PFSK-1 (cell line): ENCODE measurements around the gene KIT.

ENCODE experiments used
- FOXP2 ChIP-seq: optimal IDR thresholded peaks from 2 replicates; pipeline ENCODE3; 2011; ENCODE audit warnings: borderline replicate concordance, control low read depth, inconsistent platforms; ENCODE audit not compliant: insufficient read depth; ENCODE audit errors: extremely low read length, extremely low read depth
- POLR2AphosphoS5 ChIP-seq: IDR thresholded peaks from 2 replicates; pipeline ENCODE4 v1.6.1; 2012; ENCODE audit warnings: low read depth, mild to moderate bottlenecking, control low read depth, low read length, moderate library complexity
- REST ChIP-seq, 2 experiments: IDR thresholded peaks; 2 replicates each; pipeline versions ENCODE4 v1.6.1 to v1.8.0; 2011 to 2012; ENCODE audit warnings: low read depth in 2 of 2, low read length in 2 of 2, control low read depth in 1 of 2, inconsistent platforms in 1 of 2, mild to moderate bottlenecking in 1 of 2, moderate library complexity in 1 of 2; ENCODE audit not compliant: insufficient read depth in 1 of 2
- SIN3A ChIP-seq: IDR thresholded peaks from 2 replicates; pipeline ENCODE4 v1.6.1; 2012; ENCODE audit warnings: mild to moderate bottlenecking, low read length, moderate library complexity, borderline replicate concordance; ENCODE audit not compliant: insufficient read depth
- TAF1 ChIP-seq: IDR thresholded peaks from 2 replicates; pipeline ENCODE4 v1.6.1; 2012; ENCODE audit warnings: low read length, control low read depth, borderline replicate concordance; ENCODE audit not compliant: insufficient read depth

KIT gene

DNA sequence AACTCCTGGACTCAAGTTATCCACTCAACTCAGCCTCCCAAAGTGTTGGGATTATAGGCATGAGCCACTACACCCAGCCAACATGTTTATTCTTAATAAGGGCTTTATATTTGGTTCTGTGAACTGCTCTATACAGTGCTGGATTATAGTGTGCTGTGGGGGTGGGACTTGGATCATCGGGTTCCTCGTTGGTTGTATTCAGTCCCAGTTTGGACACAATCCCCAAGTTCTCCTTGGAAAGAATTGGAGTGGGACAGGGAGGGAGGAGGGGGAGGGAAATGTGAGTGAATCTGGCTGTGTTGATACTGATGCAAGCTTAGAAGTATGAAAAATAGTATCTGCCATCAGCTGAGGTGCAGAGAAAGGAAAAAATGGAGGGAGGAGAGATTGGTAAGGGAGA is 121.3 kb downstream of the KIT start:
- TF ChIP-seq SIN3A (no peak), REST (IDR thresholded peaks at IDR 0.05; ENCODE audit: insufficient read depth in 1 of 2, low read depth in 2 of 2, low read length in 2 of 2) (no peak), POLR2AphosphoS5 (no peak), FOXP2 (no peak), TAF1 (no peak)

DNA sequence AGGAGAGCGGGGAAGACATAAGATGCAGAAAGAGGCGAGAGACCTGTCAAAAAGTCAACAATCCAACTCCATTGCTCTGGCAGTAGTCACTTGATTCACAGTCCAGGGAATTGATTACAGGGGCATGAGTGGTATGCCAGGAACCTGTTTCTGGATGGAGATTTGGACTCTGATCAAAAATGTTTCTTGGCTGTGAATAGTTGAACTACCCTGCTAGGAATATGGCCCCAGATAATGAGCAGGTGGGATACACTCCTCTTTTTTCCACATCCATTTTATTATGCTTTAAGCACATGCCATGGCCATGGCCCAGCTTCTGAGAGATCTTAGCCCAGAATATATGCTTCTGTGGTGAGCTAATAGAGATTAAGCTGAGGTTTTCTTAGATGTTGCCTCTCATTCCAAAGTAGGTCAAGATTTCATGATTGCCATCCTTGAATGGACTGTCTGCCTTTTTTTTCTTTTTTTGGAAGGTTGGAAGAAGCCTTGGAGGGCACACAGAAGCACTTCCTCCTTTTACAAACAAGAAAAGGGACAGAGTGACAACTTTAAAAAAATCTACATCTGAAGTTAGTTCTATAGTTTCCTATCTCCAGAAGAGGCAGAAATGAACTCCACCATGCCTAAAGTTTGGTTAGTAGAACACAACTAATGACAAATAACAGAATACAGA is 121.9 kb downstream of the KIT start:
- TF ChIP-seq FOXP2: no peak
- TF ChIP-seq REST (IDR thresholded peaks at IDR 0.05; ENCODE audit: insufficient read depth in 1 of 2, low read depth in 2 of 2, low read length in 2 of 2): no peak
- no peak for TF ChIP-seq POLR2AphosphoS5
- TF ChIP-seq TAF1: no peak
- TF ChIP-seq SIN3A: no peak

DNA sequence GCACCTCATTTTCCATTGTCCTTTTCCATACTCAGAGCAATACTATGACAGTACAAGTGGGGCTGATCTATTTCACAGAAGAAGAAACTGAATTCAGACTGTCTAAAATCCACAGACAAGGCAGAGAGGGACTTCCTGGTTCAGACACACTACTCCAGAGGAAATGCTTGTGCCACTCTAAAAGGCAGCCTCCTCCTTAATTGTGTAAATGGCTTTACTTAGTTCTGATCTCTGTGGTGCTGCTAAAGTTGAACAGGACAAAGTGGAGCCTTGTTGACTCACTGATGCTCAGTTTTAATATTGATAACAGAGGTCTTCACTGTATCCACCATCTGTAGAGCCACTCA is 122.4 kb downstream of the KIT start:
- TF ChIP-seq REST (IDR thresholded peaks at IDR 0.05; ENCODE audit: insufficient read depth in 1 of 2, low read depth in 2 of 2, low read length in 2 of 2) (no peak), SIN3A (no peak), FOXP2 (no peak), TAF1 (no peak), POLR2AphosphoS5 (no peak)

DNA sequence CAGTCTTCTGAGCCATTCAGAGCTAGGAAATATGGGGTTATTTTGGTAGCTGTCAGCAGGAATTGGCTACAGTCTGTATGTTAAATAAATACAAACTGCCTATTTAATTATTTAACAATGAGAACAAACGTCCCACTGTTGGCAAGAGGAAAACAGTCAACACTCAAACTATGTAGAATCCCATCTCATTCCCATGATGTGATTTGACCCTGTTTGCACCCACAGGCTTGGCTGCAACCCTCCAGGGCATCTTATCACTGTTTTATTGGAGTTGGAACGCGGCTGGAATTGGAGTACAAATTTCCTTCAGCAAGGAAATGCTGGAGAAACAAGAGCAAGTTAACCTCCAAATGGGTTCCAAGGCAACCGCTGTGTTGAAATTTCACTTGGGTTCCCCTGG is 124.0 kb downstream of the KIT start:
- no peak for TF ChIP-seq SIN3A
- no peak for TF ChIP-seq POLR2AphosphoS5
- no peak for TF ChIP-seq TAF1
- no peak for TF ChIP-seq REST (IDR thresholded peaks at IDR 0.05; ENCODE audit: insufficient read depth in 1 of 2, low read depth in 2 of 2, low read length in 2 of 2)
- no peak for TF ChIP-seq FOXP2

GRCh38 chr4:54783402-54784110 is 125.8 kb downstream of the KIT start:
- TF ChIP-seq POLR2AphosphoS5 (no peak), REST (IDR thresholded peaks at IDR 0.05; ENCODE audit: insufficient read depth in 1 of 2, low read depth in 2 of 2, low read length in 2 of 2) (no peak), FOXP2 (no peak), TAF1 (no peak)
